CD14-positive monocyte (primary cell): ENCODE measurements around the gene SETD3. TPM values are rescaled to one million over a fixed set of nuclear protein-coding genes. Genes with fewer than 3 reads are reported as not detected.

Source experiments
- DNase-seq, 3 donors: peaks; one replicate each; pipeline ENCODE4 v3.0.0-alpha.2; 2011 to 2022
- H2AFZ ChIP-seq: 2 replicates; pipeline ENCODE4 v1.6.0; 2012; ENCODE audit warnings: mild to moderate bottlenecking, low read depth, low read length, inconsistent platforms; ENCODE audit not compliant: insufficient read depth, poor library complexity, severe bottlenecking
- H3K27ac ChIP-seq, 2 donors: 1 replicate in 1 of 2; 2 replicates in 1 of 2; pipeline ENCODE4 v1.5.1; 2012 to 2013; ENCODE audit warnings: low read length in 2 of 2, control low read depth in 1 of 2, inconsistent platforms in 1 of 2, low read depth in 1 of 2, mild to moderate bottlenecking in 1 of 2
- H3K27me3 ChIP-seq, 2 donors: one replicate each; pipeline versions ENCODE4 v1.6.0 to v1.6.1; 2011 to 2013; ENCODE audit warnings: low read length in 2 of 2; ENCODE audit not compliant: control insufficient read depth in 2 of 2, insufficient read depth in 2 of 2
- H3K36me3 ChIP-seq, 2 donors: replicated peaks in 1 of 2; 1 replicate in 1 of 2; 2 replicates in 1 of 2; pipeline versions ENCODE4 v1.5.1 to v1.6.1; 2012 to 2013; ENCODE audit warnings: low read length in 2 of 2, control low read depth in 1 of 2, inconsistent platforms in 1 of 2, mild to moderate bottlenecking in 1 of 2; ENCODE audit not compliant: insufficient read depth in 2 of 2, control insufficient read depth in 1 of 2
- H3K4me1 ChIP-seq, 2 donors: 1 replicate in 1 of 2; 2 replicates in 1 of 2; pipeline versions ENCODE4 v1.5.1 to v1.6.1; 2012 to 2013; ENCODE audit warnings: low read length in 2 of 2, control low read depth in 1 of 2, inconsistent platforms in 1 of 2, mild to moderate bottlenecking in 1 of 2, moderate library complexity in 1 of 2; ENCODE audit not compliant: insufficient read depth in 2 of 2, control insufficient read depth in 1 of 2
- H3K4me2 ChIP-seq: replicated peaks from 2 replicates; pipeline ENCODE3; 2012; ENCODE audit warnings: low read length, moderate library complexity, mild to moderate bottlenecking; ENCODE audit not compliant: poor library complexity, severe bottlenecking; ENCODE audit errors: extremely low read depth
- H3K4me3 ChIP-seq, 3 experiments: fragments of 200-600 bp in 1 of 3; sonication (generic) in 1 of 3; replicated peaks in 1 of 3; 1 replicate in 2 of 3; 2 replicates in 1 of 3; pipeline ENCODE4 v1.5.1; 2011 to 2013; ENCODE audit warnings: low read length in 3 of 3, mild to moderate bottlenecking in 3 of 3, control low read depth in 2 of 3, low read depth in 2 of 3, inconsistent platforms in 1 of 3, moderate library complexity in 1 of 3
- H3K79me2 ChIP-seq: 2 replicates; pipeline ENCODE4 v1.6.0; 2012; ENCODE audit warnings: mild to moderate bottlenecking, control low read depth, inconsistent platforms, low read length, moderate library complexity; ENCODE audit not compliant: insufficient read depth
- H3K9ac ChIP-seq: 2 replicates; pipeline ENCODE4 v1.6.0; 2017; ENCODE audit warnings: low read length, mild to moderate bottlenecking; ENCODE audit not compliant: insufficient read depth, poor library complexity, severe bottlenecking
- H3K9me3 ChIP-seq, 2 donors: replicated peaks in 1 of 2; 1 replicate in 1 of 2; 2 replicates in 1 of 2; pipeline versions ENCODE4 v1.5.1 to v1.6.1; 2012 to 2013; ENCODE audit warnings: low read length in 2 of 2, control low read depth in 1 of 2; ENCODE audit not compliant: control insufficient read depth in 1 of 2, insufficient read depth in 1 of 2
- H4K20me1 ChIP-seq: 2 replicates; pipeline ENCODE4 v1.6.0; 2012; ENCODE audit warnings: mild to moderate bottlenecking, low read length, control low read depth, moderate library complexity; ENCODE audit not compliant: insufficient read depth
- H3K27ac Mint-ChIP-seq, 7 donors: one replicate each; pipeline ENCODE4 v1.8.0; 2020; ENCODE audit warnings: mild to moderate bottlenecking in 7 of 7, mixed read lengths in 7 of 7, moderate library complexity in 6 of 7, inconsistent platforms in 2 of 7
- H3K27me3 Mint-ChIP-seq, 3 donors: one replicate each; pipeline ENCODE4 v1.8.0; 2021 to 2022; ENCODE audit warnings: low read depth in 3 of 3, mild to moderate bottlenecking in 3 of 3, mixed read lengths in 3 of 3, moderate library complexity in 3 of 3, inconsistent platforms in 1 of 3
- H3K36me3 Mint-ChIP-seq, 2 donors: one replicate each; pipeline ENCODE4 v1.8.0; 2020; ENCODE audit warnings: mixed read lengths in 2 of 2, inconsistent platforms in 1 of 2, mild to moderate bottlenecking in 1 of 2
- H3K4me1 Mint-ChIP-seq: one replicate; pipeline ENCODE4 v1.8.0; 2020; ENCODE audit warnings: mild to moderate bottlenecking, mixed read lengths
- H3K4me3 Mint-ChIP-seq, 2 donors: one replicate each; pipeline ENCODE4 v1.8.0; 2020; ENCODE audit warnings: mild to moderate bottlenecking in 2 of 2, mixed read lengths in 2 of 2, moderate library complexity in 1 of 2
- H3K9me3 Mint-ChIP-seq, 7 donors: one replicate each; pipeline ENCODE4 v1.8.0; 2020 to 2022; ENCODE audit warnings: mixed read lengths in 7 of 7, mild to moderate bottlenecking in 6 of 7, moderate library complexity in 6 of 7, inconsistent platforms in 2 of 7
- WGBS: methylation state at CpG from one replicate; pipeline ENCODE4 v1.1.5; 2013; ENCODE audit warnings: missing lambda C conversion rate; ENCODE audit not compliant: insufficient coverage; 5-methylcytosine and 5-hydroxymethylcytosine counted together
- intact Hi-C, 2 donors: fragments of 100-400 bp; cut with micrococcal nuclease; formaldehyde crosslinking; loops; one replicate each; pipeline versions ENCODE4 v1.15.0 to v1.15.1; 2023
- polyA plus RNA-seq, 3 donors: library from polyadenylated mRNA; depleted of rRNA in 1 of 3; unstranded in 2 of 3; stranded (reverse) in 1 of 3; fragments of 300-500 nt in 2 of 3; fragments of >200 nt in 1 of 3; fragmentation: Illumina TruSeq in 2 of 3; gene quantifications; 1 replicate in 2 of 3; 2 replicates in 1 of 3; pipeline ENCODE4 v1.2.3, GENCODE V29; 2012 to 2021
- TF ChIP-seq, protein P1 (sequence below): fragments of 200-600 bp; IDR thresholded peaks from one replicate; pipeline ENCODE4 v1.8.0; 2022; ENCODE audit warnings: antibody characterized with exemption, mild to moderate bottlenecking

The SETD3 gene
- polyA plus RNA-seq, 3 donors, result 22.9 to 39.5 (median 38.7) TPM

DNA sequence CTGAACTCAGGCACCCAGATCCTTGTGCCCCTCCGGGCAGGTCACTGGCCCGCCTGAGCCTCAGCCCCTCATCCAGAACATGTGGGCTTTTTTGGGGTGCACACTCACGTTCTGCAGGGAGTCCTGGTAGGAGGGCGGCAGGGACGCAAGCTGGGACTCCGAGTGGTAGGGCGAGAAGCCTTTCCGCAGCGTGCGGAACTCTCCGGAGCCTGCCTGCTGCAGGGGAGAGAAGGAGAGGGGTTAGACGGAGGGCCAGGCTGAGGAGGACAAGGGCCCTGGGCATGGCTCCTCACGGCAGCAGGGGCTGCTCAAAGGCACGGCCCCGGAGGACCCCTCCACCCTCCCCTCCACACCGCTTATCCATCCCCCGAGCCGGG is 41.4 kb upstream of the SETD3 start:
- H3K4me1 Mint-ChIP-seq, result no peaks in the 10 kb centered on the region
- Histone ChIP-seq H3K27me3 (no peaks in the 10 kb centered on the region), H3K4me3 (no peak overlapping the region), H2AFZ (no peak overlapping the region), H4K20me1 (no peaks in the 10 kb centered on the region), H3K36me3 (no peaks in the 10 kb centered on the region), H3K79me2 (no peaks in the 10 kb centered on the region), H3K9ac (no peak overlapping the region), H3K4me1 (no peaks in the 10 kb centered on the region), H3K9me3 (no peaks in the 10 kb centered on the region), H3K4me2 (no peak overlapping the region), H3K27ac (no peak overlapping the region)
- 96% methylated on average over 11 of the region's 18 CpGs for WGBS
- H3K27ac Mint-ChIP-seq, result no peak overlapping the region
- H3K4me3 Mint-ChIP-seq, result no peak overlapping the region
- H3K27me3 Mint-ChIP-seq, result peaks cover 0 to 9% (median 3%) of the 10 kb centered on the region in 3 donors
- no peaks in the 10 kb centered on the region for H3K36me3 Mint-ChIP-seq
- TF ChIP-seq, protein P1, sequence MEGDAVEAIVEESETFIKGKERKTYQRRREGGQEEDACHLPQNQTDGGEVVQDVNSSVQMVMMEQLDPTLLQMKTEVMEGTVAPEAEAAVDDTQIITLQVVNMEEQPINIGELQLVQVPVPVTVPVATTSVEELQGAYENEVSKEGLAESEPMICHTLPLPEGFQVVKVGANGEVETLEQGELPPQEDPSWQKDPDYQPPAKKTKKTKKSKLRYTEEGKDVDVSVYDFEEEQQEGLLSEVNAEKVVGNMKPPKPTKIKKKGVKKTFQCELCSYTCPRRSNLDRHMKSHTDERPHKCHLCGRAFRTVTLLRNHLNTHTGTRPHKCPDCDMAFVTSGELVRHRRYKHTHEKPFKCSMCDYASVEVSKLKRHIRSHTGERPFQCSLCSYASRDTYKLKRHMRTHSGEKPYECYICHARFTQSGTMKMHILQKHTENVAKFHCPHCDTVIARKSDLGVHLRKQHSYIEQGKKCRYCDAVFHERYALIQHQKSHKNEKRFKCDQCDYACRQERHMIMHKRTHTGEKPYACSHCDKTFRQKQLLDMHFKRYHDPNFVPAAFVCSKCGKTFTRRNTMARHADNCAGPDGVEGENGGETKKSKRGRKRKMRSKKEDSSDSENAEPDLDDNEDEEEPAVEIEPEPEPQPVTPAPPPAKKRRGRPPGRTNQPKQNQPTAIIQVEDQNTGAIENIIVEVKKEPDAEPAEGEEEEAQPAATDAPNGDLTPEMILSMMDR, result no peak
- intact Hi-C loops, result loop anchor here in 1 of 2 donors (5.0 kb wide), 1 partner anchor 360 kb away; no protein-coding TSS in a partner anchor
- no peak for DNase-seq
- no peaks in the 10 kb centered on the region for H3K9me3 Mint-ChIP-seq

DNA sequence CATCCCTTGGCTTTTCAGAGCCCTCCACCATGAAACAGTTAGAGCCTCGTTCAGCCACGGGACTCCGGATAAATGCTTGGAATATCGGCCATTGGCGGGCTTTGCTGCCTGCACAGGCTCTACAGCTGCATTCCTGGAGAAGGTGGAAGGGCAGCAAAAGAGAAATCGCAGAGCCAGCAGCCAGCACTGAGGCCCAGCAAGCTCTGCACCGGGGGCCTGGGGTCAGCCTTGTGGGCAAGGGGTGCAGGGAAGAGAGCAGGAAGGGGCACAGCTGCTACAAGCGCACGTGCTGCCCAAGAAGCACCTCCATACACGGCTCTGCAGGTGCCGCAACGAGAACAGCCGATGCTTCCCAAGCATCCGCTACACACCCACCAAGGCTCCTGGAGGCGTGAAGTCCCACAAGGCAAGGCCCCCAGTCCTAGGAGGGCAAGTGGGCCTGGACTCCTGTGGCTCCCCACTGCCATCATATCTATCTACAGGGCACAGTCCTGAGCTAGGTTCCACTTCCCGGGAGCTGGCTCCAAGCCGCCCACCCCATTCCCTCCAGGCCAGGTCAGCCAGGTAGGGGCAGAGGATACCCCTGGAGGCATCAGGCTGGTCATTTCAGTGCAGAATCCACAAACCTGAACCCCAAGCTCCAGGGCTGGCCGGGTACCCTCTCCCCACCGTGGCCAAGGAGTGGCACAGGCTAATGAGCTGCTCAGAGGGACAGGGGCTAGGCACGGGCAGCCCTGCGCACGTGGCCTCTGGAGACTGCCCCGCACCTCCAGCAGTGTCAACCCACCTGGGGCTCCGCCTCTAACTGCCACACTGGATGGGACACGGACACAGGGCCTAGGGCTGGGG is 40.7 kb upstream of the SETD3 start:
- Mint-ChIP-seq H3K27ac (no peak overlapping the region), H3K36me3 (no peaks in the 10 kb centered on the region), H3K4me1 (no peaks in the 10 kb centered on the region), H3K9me3 (no peaks in the 10 kb centered on the region), H3K27me3 (peaks cover 0 to 9% (median 4%) of the 10 kb centered on the region in 3 donors), H3K4me3 (no peak overlapping the region)
- DNase-seq, result no peak
- H3K4me1 ChIP-seq, result no peaks in the 10 kb centered on the region
- H3K79me2 ChIP-seq, result no peaks in the 10 kb centered on the region
- intact Hi-C loops, result loop anchor here in 1 of 2 donors (5.0 kb wide), 1 partner anchor 361 kb away; no protein-coding TSS in a partner anchor
- WGBS, result 92% methylated on average over 24 of the region's 25 CpGs
- H3K9me3 ChIP-seq, result no peaks in the 10 kb centered on the region
- TF ChIP-seq, protein P1, result no peak
- no peaks in the 10 kb centered on the region for H3K36me3 ChIP-seq
- H2AFZ ChIP-seq, result no peak overlapping the region
- H3K9ac ChIP-seq, result no peak overlapping the region
- H4K20me1 ChIP-seq, result no peaks in the 10 kb centered on the region
- H3K27ac ChIP-seq, result no peak overlapping the region
- H3K4me2 ChIP-seq, result no peak overlapping the region
- no peak overlapping the region for H3K4me3 ChIP-seq
- no peaks in the 10 kb centered on the region for H3K27me3 ChIP-seq
